ENCODE measurements around the gene AFF1. TPM values are rescaled to one million over a fixed set of nuclear protein-coding genes. Genes with fewer than 3 reads are reported as not detected.

Gene AFF1
- total RNA-seq, 1 experiment from 2014 or later: 61.9 TPM

DNA sequence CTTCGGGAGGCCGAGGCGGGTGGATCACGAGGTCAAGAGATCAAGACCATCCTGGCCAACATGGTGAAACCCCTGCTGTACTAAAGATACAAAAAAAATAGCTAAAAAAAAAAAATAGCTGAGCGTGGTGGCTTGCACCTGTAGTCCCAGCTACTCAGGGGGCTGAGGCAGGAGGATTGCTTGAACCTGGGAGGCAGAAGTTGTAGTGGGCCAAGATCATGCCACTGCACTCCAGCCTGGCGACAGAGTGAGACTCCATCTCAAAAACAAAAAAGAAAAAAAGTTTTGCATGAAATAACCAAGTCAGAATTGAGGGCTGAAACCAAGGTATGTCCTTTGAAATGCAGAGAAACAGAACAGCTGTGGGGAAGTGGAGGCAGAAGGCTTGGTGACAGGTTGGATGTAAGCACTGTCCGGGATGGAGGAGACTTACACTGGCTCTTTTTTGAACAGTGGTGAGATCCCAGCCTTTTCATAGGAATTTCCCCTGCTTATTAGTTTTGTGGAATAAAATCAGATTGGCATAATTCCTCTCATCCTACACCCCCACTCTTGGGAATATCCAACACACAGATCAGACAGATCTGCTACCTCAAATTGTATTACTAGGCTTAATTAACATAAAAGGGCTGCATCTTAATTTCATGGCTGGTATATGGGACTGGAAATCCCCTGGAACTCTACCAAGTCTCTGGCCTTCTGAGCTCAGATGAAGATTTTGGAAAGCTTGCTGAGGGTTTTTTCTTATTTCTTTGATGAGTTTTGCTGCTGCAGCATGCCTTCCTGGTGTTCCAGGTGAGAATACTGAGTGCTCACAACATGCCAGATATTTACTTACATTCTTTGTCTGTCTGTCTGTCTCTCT lies 23.8 kb upstream of the AFF1 start:
- Mint-ChIP-seq H3K27ac (ENCODE audit: low read depth, unreplicated experiment) (no peak overlapping the region), H3K27me3 (ENCODE audit: insufficient read depth, unreplicated experiment) (no peaks in the 10 kb centered on the region), H3K4me3 (ENCODE audit: unreplicated experiment) (no peak overlapping the region), H3K4me1 (ENCODE audit: insufficient read depth, unreplicated experiment) (peaks cover 7% of the 10 kb centered on the region), H3K9me3 (ENCODE audit: unreplicated experiment) (no peaks in the 10 kb centered on the region), H3K36me3 (ENCODE audit: insufficient read depth, unreplicated experiment) (no peaks in the 10 kb centered on the region)
- CTCF ChIA-PET: interaction anchor here (0.5 to 2.0 kb wide), 7 partner anchors 11 to 361 kb away, joined by 3 to 6 read pairs (median 5); no protein-coding TSS in a partner anchor
- TF ChIP-seq, protein P1, sequence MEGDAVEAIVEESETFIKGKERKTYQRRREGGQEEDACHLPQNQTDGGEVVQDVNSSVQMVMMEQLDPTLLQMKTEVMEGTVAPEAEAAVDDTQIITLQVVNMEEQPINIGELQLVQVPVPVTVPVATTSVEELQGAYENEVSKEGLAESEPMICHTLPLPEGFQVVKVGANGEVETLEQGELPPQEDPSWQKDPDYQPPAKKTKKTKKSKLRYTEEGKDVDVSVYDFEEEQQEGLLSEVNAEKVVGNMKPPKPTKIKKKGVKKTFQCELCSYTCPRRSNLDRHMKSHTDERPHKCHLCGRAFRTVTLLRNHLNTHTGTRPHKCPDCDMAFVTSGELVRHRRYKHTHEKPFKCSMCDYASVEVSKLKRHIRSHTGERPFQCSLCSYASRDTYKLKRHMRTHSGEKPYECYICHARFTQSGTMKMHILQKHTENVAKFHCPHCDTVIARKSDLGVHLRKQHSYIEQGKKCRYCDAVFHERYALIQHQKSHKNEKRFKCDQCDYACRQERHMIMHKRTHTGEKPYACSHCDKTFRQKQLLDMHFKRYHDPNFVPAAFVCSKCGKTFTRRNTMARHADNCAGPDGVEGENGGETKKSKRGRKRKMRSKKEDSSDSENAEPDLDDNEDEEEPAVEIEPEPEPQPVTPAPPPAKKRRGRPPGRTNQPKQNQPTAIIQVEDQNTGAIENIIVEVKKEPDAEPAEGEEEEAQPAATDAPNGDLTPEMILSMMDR (IDR thresholded peaks at IDR 0.05; ENCODE audit: unreplicated experiment): no peak
- TSS peak; percentile 100 for BruUV-seq (replicated peaks)
- no peak for DNase-seq (ENCODE audit: unreplicated experiment)
- intact Hi-C loops (cut with micrococcal nuclease): no loop called here
- POLR2A ChIA-PET: interaction anchor here (0.6 to 1.6 kb wide), 4 partner anchors 10 to 80 kb away, joined by 3 to 5 read pairs (median 4); no protein-coding TSS in a partner anchor

- no TSS peak for BruUV-seq (replicated peaks)
- CTCF ChIA-PET: interaction anchor here (0.5 to 0.9 kb wide), 2 partner anchors 84 to 234 kb away, joined by 3 read pairs; no protein-coding TSS in a partner anchor
- POLR2A ChIA-PET: no interaction called here
These were observed 18.4 kb upstream of the AFF1 start for GRCh38 chr4:86916392-86916791.

DNA sequence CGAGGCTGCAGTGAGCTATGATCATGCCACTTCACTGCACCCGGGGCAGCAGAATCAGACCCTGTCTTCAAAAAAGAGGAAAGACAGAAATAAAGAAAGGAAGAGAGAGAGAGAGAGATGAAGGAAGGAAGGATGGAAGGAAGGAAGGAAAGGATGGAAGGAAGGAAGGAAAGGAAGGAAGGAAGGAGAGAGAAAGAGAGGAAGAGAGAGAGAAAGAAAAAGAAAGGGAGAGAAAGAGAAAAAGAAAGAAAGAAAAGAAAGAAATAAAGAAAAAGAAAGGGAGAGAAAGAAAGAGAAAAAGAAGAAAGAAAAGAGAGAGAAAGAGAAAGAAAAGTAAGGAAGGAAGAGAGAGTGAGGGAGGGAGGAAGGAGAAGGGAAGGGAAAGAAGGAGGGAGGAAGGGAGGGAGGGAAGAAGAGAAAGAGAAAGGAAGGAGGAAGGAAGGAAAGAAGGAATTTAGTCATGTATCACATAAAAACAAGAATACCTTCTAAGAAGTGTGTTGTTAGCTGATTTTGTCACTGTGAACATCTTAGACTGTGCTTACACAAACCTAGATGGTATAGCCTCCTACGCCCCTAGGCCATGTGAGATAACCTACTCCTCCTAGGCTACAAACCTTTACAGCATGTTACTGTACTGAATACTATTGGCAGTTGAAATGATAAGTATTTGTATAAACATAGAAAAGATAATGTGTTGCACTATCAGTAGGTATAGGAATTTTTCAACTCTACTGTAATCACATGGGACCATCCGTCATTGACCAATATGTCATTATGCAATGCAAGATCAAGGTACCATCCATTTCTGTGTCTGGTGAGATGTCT lies 17.4 kb upstream of the AFF1 start:
- peaks cover 6% of the 10 kb centered on the region for H3K9me3 Mint-ChIP-seq (ENCODE audit: unreplicated experiment)
- intact Hi-C loops (cut with micrococcal nuclease): no loop called here
- ChIA-PET POLR2A (no interaction called here), CTCF (interaction anchor here (0.9 kb wide), 1 partner anchor 233 kb away, joined by 3 read pairs; no protein-coding TSS in a partner anchor)
- TF ChIP-seq, protein P1 (IDR thresholded peaks at IDR 0.05; ENCODE audit: unreplicated experiment): no peak
- H3K27me3 Mint-ChIP-seq (ENCODE audit: insufficient read depth, unreplicated experiment): no peaks in the 10 kb centered on the region
- no TSS peak for BruUV-seq (replicated peaks)
- H3K27ac Mint-ChIP-seq (ENCODE audit: low read depth, unreplicated experiment): no peak overlapping the region
- H3K4me1 Mint-ChIP-seq (ENCODE audit: insufficient read depth, unreplicated experiment): peaks cover 29% of the 10 kb centered on the region
- peaks cover 5% of the 10 kb centered on the region for H3K36me3 Mint-ChIP-seq (ENCODE audit: insufficient read depth, unreplicated experiment)
- DNase-seq (ENCODE audit: unreplicated experiment): no peak
- no peak overlapping the region for H3K4me3 Mint-ChIP-seq (ENCODE audit: unreplicated experiment)

More at GRCh38 chr4:86916392-86916791, 18.4 kb upstream of the AFF1 start:
- Mint-ChIP-seq H3K4me3 (ENCODE audit: unreplicated experiment) (no peak overlapping the region), H3K36me3 (ENCODE audit: insufficient read depth, unreplicated experiment) (peaks cover 5% of the 10 kb centered on the region), H3K27ac (ENCODE audit: low read depth, unreplicated experiment) (no peak overlapping the region), H3K4me1 (ENCODE audit: insufficient read depth, unreplicated experiment) (peaks cover 18% of the 10 kb centered on the region), H3K9me3 (ENCODE audit: unreplicated experiment) (peaks cover 6% of the 10 kb centered on the region), H3K27me3 (ENCODE audit: insufficient read depth, unreplicated experiment) (no peaks in the 10 kb centered on the region)
- intact Hi-C loops (cut with micrococcal nuclease): no loop called here
- TF ChIP-seq, protein P1 (IDR thresholded peaks at IDR 0.05; ENCODE audit: unreplicated experiment): no peak
- no peak for DNase-seq (ENCODE audit: unreplicated experiment)

Measured in MCF 10A (cell line).